HG03025 (cell line): ENCODE data around the gene CD96.

Experiments
- ATAC-seq: cut with Tn5 transposase; IDR thresholded peaks from one replicate; pipeline ENCODE4 v1.9.1; 2021; ENCODE audit warnings: mild to moderate bottlenecking, moderate library complexity; ENCODE audit not compliant: unreplicated experiment, low FRiP score

CD96 gene

DNA sequence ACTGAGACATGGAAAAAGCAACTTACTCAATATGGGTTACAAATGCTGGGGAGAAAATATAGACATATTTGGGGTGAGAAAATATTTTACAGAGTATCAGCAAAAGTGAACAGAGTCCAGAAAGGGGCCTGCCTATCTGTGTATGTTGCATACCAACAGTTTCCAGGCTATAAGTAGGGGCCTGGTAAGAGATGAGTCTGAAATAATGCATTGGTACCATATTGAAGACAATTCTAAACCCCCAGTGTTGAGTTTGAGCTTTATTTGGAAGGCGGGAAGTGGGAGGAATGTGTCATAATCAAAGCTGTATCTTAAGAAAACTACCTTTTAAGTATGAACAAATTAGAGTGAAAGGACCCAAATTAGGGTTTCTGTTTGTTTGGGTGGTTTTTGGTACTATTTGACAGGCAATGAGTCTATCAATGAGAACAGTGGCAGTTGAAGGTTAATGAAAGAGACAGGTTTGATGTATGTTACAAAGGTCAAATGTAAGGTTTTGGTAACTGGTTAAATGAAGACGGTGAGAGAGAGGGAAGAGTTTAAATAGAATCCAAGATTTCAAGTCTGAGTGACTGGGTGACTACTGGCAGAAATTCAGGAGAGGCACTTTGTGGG, 159.4 kb downstream of the CD96 start:
- no peak for ATAC-seq
